Measurements from ENCODE around the gene GGACT.

The GGACT gene

DNA sequence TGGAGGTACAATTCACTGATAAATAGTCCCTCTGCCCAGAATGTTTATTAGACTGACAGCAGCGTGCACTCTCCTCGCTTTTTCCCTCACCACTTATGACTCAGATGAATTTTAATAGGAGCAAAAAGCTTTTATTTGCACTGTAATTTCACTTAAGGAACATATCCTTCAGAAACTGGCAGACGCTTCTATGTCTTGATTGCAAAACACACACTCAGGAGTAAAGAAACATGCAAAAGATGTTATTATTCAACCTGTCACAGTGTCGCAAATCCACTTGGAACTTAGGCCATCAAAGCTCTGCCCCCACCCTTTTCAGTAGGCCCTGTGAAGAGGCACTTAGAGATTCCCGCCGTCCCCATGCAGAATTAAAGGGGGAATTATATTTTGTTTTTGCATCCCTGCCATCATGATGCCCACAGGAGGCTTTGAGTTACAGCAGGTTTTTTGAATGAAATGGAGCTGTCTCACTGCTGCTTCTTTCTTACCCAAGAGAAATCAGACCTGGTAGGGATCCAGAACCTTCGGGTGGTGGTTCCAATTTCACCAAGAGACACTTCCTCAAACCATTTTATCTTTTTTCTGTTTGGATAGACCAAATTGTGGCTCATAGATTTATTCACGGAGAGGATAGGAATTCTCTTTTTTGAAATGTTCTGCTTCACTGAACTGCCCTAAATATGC is 74.5 kb downstream of the GGACT start:
- Mint-ChIP-seq H3K27ac (no peak overlapping the region), H3K4me3 (no peak overlapping the region)

DNA sequence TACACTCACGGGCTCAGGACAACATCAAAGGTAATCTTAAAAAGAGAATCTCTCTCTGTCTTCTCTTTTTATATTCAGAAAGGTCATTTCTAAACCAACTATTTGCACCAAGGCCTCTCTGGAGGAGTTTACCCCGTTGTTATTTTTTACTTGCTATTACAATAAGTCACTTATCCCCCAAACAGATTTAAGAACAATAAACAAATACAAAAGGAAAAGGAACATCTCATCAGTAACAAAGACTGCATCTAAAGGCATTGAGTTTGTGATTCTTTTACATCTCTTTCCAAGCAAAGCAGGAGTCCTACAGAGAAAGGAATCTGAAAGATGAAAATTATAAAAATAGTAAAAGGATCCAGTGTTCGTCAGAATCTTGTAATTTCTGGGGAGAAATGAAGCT is 75.4 kb downstream of the GGACT start:
- Mint-ChIP-seq H3K4me1 (peaks cover 37% of the 10 kb centered on the region), H3K36me3 (ENCODE audit: low read depth) (no peaks in the 10 kb centered on the region), H3K9me3 (no peaks in the 10 kb centered on the region), H3K27me3 (ENCODE audit: low read depth) (peaks cover 50% of the 10 kb centered on the region), H3K27ac (peak overlapping the region in 2 of 3 experiments; percentile 8 to 50), H3K4me3 (no peak overlapping the region)
- TF ChIP-seq, protein P1, sequence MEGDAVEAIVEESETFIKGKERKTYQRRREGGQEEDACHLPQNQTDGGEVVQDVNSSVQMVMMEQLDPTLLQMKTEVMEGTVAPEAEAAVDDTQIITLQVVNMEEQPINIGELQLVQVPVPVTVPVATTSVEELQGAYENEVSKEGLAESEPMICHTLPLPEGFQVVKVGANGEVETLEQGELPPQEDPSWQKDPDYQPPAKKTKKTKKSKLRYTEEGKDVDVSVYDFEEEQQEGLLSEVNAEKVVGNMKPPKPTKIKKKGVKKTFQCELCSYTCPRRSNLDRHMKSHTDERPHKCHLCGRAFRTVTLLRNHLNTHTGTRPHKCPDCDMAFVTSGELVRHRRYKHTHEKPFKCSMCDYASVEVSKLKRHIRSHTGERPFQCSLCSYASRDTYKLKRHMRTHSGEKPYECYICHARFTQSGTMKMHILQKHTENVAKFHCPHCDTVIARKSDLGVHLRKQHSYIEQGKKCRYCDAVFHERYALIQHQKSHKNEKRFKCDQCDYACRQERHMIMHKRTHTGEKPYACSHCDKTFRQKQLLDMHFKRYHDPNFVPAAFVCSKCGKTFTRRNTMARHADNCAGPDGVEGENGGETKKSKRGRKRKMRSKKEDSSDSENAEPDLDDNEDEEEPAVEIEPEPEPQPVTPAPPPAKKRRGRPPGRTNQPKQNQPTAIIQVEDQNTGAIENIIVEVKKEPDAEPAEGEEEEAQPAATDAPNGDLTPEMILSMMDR (IDR thresholded peaks at IDR 0.05; ENCODE audit: unreplicated experiment in 3 of 3): no peak

More for the DNA sequence above, 74.5 kb downstream of the GGACT start:
- H3K36me3 Mint-ChIP-seq (ENCODE audit: low read depth): no peaks in the 10 kb centered on the region
- no peaks in the 10 kb centered on the region for H3K9me3 Mint-ChIP-seq
- peaks cover 28% of the 10 kb centered on the region for H3K4me1 Mint-ChIP-seq
- peaks cover 51% of the 10 kb centered on the region for H3K27me3 Mint-ChIP-seq (ENCODE audit: low read depth)
- TF ChIP-seq, protein P1 (IDR thresholded peaks at IDR 0.05; ENCODE audit: unreplicated experiment in 3 of 3): no peak

DNA sequence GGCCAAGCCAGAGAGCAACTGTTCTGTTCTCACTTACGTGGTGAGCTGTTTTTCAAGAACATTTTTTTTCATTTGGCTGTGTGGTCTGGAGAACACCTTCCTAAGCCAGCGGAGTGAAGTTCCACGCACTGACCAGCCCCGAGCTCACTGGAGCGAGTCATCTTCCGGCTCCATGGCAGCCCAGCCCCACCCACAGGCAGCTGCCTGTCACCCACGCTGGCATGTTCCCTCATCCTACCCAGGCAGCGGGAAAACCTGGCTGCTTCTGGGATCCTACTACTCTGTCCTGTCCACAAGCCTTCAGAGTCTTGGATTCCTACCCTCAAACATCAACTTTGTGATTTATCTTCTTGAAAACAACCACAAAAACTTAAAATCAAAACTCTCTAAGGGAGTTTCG is 76.2 kb downstream of the GGACT start:
- TF ChIP-seq, protein P1 (IDR thresholded peaks at IDR 0.05; ENCODE audit: unreplicated experiment in 3 of 3): no peak
- peaks cover 48% of the 10 kb centered on the region for H3K27me3 Mint-ChIP-seq (ENCODE audit: low read depth)
- peaks cover 39% of the 10 kb centered on the region for H3K4me1 Mint-ChIP-seq
- no peak overlapping the region for H3K27ac Mint-ChIP-seq
- H3K36me3 Mint-ChIP-seq (ENCODE audit: low read depth): no peaks in the 10 kb centered on the region
- H3K4me3 Mint-ChIP-seq: no peak overlapping the region
- no peaks in the 10 kb centered on the region for H3K9me3 Mint-ChIP-seq

DNA sequence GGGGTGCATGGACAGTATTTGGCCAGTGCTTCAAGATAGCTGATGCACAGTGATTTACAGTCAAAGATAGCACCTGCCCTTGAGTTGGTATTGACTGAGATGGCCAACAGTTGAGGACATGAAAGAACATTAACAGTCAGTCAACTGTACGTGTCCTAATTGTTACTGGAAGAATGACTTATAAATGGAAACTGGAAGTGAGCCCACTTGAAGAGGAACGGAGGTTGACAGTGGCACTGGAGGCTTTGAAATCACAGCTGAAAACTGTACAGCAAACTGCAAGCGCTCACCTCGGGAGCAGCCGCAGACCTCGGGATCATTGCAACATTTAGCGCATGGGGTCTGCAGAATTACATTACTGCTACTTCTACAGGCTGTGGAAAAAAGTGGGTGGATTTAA is 77.1 kb downstream of the GGACT start:
- Mint-ChIP-seq H3K27ac (no peak overlapping the region), H3K4me3 (no peak overlapping the region), H3K4me1 (peaks cover 39% of the 10 kb centered on the region), H3K36me3 (ENCODE audit: low read depth) (no peaks in the 10 kb centered on the region), H3K9me3 (no peaks in the 10 kb centered on the region), H3K27me3 (ENCODE audit: low read depth) (peaks cover 48% of the 10 kb centered on the region)
- TF ChIP-seq, protein P1 (IDR thresholded peaks at IDR 0.05; ENCODE audit: unreplicated experiment in 3 of 3): no peak

DNA sequence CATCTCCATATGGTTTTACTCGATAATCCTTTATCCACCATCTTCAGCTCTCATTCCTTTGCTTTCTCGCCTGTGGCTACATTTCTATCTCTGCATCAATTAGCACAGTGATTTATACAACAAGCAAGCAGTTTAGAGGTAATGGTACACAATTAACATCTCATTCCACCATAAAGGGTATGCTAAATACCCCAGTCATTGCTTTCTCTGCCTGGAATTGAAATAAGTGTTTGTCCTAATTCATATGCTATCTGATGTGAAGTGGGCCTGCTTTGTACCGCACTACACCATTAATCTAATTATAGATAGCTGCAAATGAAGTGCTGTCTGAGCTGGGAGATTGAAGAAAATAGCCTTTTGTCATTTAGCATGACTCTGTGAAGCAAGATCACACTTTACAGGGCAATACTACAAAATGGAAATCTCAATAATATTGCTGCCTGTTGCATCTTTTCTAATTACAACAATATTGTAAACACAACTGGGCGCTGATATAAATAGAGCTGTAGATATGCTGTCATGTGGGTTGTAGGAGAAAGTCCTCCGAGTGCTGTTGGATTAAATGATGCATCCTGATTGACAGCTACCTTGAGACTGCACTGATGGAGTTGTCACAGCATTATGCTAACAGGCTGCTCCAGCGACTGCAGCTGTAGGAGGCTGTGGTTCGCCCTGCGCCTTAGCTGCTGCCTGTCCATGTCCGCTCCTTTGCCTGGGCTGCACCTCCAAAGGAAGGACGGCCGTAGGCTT is 78.2 kb downstream of the GGACT start:
- TF ChIP-seq, protein P1 (IDR thresholded peaks at IDR 0.05; ENCODE audit: unreplicated experiment in 3 of 3): no peak
- Mint-ChIP-seq H3K9me3 (no peaks in the 10 kb centered on the region), H3K27ac (no peak overlapping the region), H3K4me3 (no peak overlapping the region), H3K36me3 (ENCODE audit: low read depth) (no peaks in the 10 kb centered on the region), H3K4me1 (peaks cover 39% of the 10 kb centered on the region), H3K27me3 (ENCODE audit: low read depth) (peaks cover 48% of the 10 kb centered on the region)

All from nephron (organoid).